SH-SY5Y (cell line): Measurements from ENCODE around the gene SHTN1.

ENCODE experiments used
- GATA2 ChIP-seq: IDR thresholded peaks from 2 replicates; pipeline ENCODE4 v1.6.1; 2011; ENCODE audit warnings: mild to moderate bottlenecking, low read depth, low read length
- GATA3 ChIP-seq: IDR thresholded peaks from 2 replicates; pipeline ENCODE4 v1.6.1; 2011; ENCODE audit warnings: low read depth, mild to moderate bottlenecking, low read length, moderate library complexity

- no peak for TF ChIP-seq GATA2
- TF ChIP-seq GATA3 = no peak
These were observed 561 bp downstream of the SHTN1 start for GRCh38 chr10:117004227-117005025.
